Fibroblast of gingiva (primary cell): ENCODE data around the gene ASMTL.
"Not testable (repeated sequence)": the region's sequence is repeated elsewhere in the genome, so short reads cannot be mapped to it uniquely, and the experiment has no call there.

Experiments used
- DNase-seq: peaks from one replicate; pipeline ENCODE4 v3.0.0-alpha.2; 2011; ENCODE audit warnings: low read depth

The ASMTL gene

DNA sequence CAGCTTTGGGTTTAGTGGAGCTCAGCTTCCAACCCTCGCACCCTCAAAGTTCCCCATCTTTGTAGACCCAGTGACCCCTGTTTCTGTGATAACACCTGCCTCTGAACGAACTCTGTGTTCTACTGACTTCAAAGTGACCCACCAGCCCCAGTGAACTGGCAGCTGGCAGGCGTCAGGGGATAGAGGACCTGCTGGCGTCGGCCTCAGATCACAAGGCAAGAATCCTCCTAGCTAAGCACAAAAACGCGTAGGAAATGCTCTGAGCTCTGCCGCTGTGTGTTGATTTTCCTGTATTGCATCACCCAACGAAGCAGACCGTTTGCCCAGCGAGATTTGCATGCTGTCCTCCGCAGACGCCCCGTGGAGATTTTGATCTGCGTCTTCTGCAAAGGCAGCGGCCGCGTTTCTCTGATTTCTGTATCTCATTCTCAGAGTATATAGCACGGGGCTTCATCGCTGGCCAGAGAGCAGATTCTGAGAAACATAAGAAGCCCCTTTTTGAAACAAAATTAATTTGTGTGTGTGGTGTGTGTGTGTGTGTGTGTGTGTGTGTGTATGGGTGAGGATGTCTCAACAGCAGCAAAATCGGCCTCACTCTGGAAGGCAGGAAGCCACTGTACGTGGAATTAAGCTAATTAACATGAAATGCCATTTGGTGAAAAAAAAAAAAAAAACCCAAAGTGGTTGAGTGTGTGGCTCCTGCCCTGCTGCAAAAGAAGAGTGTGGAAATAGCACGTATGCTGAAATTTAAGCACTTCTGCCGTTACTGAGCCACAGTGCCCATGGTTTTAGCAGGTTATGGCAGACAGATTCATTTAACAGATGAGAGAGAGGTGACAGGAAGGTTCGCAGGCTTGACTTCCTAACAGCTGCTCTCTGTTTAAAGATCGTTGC, 29.2 kb upstream of the ASMTL start:
- peak; percentile 71 for DNase-seq

- no peak for DNase-seq
Observed at GRCh38 chrX:1480082-1480785, 27.5 kb upstream of the ASMTL start.

- no peak for DNase-seq
Observed at GRCh38 chrX:1477801-1478458, 25.2 kb upstream of the ASMTL start.

GRCh38 chrX:1477229-1477628, 24.5 kb upstream of the ASMTL start:
- no peak for DNase-seq

- no peak for DNase-seq
Observed at GRCh38 chrX:1476682-1477081, 24.0 kb upstream of the ASMTL start.

DNA sequence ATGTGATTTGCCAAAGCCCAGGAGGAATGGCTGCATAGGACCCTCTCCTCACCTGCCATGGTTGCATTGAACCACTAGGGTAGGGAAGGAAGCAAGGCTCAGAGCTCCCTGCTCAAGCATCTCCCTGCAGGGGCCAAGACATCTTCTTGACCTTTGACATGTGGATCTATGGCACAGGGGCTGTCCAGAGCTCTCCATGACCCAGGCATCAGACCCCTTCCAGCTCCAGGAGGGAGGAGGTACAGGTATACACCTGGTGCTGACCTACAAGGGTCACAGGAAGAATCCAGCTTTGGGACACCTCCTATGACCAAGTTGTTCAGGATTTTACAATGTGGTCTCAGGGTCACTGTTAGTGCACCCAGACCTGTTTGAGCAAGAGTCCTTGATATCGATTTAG, 23.2 kb upstream of the ASMTL start:
- no peak for DNase-seq

DNA sequence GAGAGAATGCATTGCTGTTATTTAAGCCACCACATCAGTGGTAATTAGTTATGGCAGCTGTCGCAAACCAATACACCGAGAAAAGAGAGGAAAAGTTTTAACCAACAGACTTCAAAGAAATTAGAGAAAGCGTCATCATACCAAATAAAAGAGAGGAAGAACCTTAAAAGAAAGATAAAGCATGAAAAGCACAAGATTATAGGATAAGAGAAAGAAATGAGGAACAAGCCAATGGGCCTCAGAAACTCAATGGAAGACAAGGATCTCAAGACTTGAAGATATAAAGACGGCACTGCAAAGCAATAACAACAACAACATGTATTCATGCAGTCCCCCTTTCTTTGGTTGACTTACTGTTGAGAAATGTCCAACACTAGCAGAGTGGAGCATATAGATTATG, 22.8 kb upstream of the ASMTL start:
- DNase-seq: no peak

- not testable (repeated sequence) for DNase-seq
Observed at GRCh38 chrX:1474593-1474992, 21.9 kb upstream of the ASMTL start.

GRCh38 chrX:1472975-1473374, 20.3 kb upstream of the ASMTL start:
- no peak for DNase-seq

- DNase-seq: peak; percentile 78
Observed at GRCh38 chrX:1468250-1468772, 15.6 kb upstream of the ASMTL start.

DNA sequence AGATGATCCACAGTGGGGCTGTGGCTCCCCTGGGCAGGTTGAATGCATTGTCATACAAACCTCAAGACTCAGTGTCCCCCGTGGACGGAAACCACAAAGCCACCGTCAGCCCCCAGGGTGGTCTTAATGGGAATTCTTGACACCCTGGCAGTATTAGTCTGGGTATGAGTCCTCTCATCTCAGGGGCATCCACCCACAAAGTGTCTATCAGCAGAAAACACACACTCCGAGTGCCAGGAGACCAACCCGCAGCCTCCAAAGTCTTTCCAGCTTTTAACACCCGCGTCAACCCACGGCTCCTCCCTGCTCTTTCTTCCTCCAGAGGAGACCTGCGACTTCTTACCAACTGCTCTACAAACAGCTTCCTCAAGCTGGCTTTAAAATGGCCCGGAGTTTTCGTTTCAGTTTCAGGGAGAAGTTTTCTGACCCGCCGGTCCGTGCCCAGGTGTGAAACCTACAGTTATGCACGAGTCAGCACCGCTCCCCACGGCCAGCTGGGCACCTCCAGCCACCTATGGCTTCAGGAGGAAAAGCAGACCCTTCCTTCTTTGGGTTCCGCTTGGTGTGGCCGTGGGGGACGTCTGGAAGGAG, 14.4 kb upstream of the ASMTL start:
- DNase-seq: no peak

DNA sequence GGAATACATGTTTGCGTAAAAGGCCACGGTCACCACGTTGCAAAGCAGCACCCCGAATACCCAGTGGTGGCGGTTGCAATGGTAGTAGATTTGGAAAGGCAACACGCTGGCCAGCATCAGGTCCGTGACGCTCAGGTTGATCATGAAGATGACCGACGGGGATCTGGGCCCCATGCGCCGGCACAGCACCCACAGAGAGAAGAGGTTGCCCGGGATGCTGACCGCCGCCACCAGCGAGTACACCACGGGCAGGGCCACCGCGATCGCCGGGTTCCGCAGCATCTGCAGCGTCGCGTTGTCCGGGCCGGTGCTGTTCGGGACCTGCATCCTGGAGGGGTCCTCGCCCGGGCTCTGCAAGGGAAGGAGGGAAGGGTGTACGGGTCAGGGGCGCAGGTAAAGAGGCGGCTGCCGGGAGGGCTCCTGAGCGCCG, 13.5 kb upstream of the ASMTL start:
- DNase-seq: no peak

- DNase-seq: no peak
Observed at GRCh38 chrX:1465286-1466231, 12.8 kb upstream of the ASMTL start.

DNA sequence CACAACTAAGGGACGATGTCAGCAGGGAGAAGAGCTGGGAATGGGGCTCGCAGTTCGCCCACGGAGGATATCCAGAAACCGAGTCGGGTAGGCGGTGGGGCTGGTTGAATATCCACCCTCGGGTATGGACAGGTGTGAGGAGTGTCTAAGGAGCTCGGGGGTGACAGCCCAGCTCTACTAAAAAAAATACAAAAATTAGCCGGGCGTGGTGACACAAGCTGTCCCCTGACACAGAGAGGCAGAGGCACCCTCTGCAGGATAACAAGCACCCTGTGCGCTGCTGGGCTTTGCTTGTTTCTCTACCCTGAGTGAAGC, 12.2 kb upstream of the ASMTL start:
- DNase-seq: no peak

DNA sequence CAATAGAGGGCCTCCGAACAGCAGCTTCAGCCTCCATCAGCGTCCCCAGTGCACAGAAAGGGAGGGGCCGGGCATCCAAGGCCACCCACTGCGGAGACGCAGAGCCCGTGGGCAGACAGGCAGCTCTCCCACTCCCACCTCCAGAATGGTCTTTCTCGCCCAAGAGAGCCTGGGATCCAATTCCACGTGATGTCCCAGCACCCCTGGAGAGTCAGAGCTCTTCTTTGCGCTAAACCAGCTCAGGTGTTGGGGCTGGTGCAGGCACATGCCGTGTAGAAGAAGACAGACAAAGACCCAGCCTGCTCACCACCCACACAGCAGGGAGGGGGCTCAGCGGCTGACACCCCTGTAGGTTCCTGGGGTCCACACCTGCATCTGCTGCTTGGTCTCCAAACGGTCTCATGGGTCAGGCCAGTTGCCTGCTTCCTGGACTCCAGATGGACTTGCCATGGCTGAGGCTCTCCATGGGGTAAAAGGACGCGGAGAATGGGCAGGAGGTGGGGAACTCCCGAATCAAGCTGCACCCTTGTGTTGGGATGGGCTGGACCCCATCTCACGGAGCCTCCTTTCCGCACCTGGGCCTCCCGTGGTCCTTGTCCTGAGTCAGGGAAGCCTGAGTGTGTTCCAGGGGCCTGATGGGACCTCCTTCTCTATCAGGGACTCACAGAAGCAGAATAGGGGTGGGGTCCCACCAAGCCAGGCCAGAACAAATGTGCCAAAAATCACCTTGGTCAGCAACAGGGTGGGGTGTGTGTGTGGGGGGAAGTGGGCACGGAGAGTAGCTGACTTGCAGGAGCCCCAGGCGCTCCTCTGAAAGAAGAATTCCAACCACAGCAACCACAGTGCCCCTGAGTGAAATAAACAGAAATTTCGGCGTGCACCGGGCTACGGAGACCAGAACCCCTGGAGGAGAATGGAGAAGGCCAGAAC, 11.6 kb upstream of the ASMTL start:
- DNase-seq: no peak

DNA sequence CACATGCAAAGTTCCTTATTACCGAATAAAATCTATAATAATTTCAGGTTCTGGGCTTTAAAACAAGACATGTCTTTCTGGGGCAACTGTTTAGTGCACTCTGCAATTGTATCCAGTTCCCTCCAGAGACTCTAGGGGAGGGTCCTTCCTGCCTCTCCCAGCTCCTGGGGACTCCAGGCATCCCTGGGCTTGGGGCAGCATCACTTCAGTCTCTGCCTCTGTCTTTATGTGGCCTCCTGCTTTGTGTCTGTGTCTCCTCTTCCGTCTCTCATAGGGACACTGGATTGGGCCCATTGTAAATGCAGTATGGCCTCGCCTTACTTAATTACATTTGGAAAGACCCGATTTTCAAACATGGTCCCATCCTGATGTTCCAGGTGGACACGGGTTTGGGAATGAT, 10.9 kb upstream of the ASMTL start:
- DNase-seq: no peak

DNA sequence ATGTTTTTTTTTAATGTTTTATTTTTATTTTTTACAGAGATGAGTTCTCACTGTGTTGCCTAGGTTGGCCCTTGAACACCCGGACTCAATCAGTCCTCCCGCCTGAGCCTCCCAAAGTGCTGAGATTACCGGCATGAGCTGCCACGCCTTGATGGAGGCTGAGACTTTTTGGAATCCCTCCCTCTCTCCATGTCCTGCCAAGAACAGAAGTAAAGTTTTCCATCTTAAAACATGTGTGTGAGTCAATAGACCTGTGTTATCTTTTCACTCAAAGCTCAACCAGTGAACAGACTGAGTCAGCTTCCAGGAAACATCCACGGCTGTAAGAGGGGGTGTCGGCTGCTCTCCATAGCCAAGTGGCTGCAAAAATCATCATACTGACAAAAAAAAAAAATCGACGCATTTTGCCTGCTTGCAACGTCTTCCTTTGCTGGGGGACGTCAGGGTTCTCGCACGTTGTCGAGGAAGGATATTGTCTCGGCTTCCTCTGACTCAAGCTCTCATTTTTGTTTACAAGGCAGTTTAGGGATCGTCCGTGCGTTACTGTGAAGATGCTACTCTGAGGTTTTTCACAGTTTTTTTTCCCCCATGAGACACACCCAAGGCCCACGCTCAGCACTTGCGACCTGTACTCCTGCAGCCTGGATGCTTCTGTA, 10.0 kb upstream of the ASMTL start:
- DNase-seq: no peak

GRCh38 chrX:1462110-1462509, 9.4 kb upstream of the ASMTL start:
- DNase-seq: no peak

DNA sequence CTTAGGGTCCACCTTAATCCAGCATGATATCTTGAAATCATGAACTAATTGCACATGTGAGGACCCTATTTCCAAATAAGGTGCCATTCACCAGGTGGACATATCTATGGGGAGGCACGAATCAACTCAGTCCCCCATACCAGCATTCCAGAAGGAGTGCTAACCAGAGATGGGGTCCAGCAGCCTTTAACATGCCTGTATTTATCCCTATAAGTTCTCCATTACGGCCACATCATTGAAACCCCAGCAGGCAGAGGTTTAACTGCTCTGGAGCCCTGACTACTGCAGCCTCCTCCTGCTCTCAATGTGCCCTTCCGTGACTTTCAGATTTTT, 3.2 kb upstream of the ASMTL start:
- DNase-seq: no peak
